ENCODE results near the gene CFAP68.
A peak's percentile ranks its signal among the peaks of the same experiment; 100 is the strongest.

CFAP68 gene

GRCh38 chr11:111870113-111870512 lies 9.2 kb upstream of the CFAP68 start:
- Histone ChIP-seq H4K8ac (ENCODE audit: low read length) (no peak overlapping the region), H2AFZ (ENCODE audit: low read depth, low read length) (no peak overlapping the region), H2AK5ac (ENCODE audit: low read length, severe bottlenecking) (no peak overlapping the region), H3K4ac (ENCODE audit: low read depth in 1 of 2, low read length in 2 of 2) (no peak overlapping the region), H3K4me3 (ENCODE audit: insufficient read depth in 1 of 2, low read depth in 1 of 2, low read length in 2 of 2) (peak overlapping the region in 1 of 2 experiments; percentile 94), H3K23ac (ENCODE audit: low read length in 2 of 2) (no peak overlapping the region), H3K18ac (ENCODE audit: low read depth in 1 of 2, low read length in 2 of 2) (no peak overlapping the region), H3K4me1 (ENCODE audit: control insufficient read depth, insufficient read depth, low read depth, low read length) (peaks cover 3% of the 10 kb centered on the region), H3K4me2 (ENCODE audit: low read length, poor library complexity, severe bottlenecking) (no peak overlapping the region), H3K14ac (ENCODE audit: low read length in 2 of 2) (no peak overlapping the region), H3K27ac (ENCODE audit: low read length, poor library complexity, severe bottlenecking) (no peak overlapping the region), H3K79me1 (replicated peaks; ENCODE audit: low read length, poor library complexity, severe bottlenecking) (peaks cover 12% of the 10 kb centered on the region), H2BK5ac (ENCODE audit: low read depth, low read length, poor library complexity, severe bottlenecking) (no peak overlapping the region), H2BK15ac (ENCODE audit: low read depth, poor library complexity, severe bottlenecking) (no peak overlapping the region), H3K9me3 (ENCODE audit: control insufficient read depth, low read length) (no peaks in the 10 kb centered on the region), H2BK12ac (ENCODE audit: low read length in 2 of 2) (no peak overlapping the region), H3K27me3 (ENCODE audit: control insufficient read depth in 1 of 2, insufficient read depth in 1 of 2, low read length in 2 of 2) (no peaks in the 10 kb centered on the region), H2BK120ac (ENCODE audit: low read depth, low read length) (no peak overlapping the region), H4K91ac (ENCODE audit: low read length) (no peak overlapping the region), H3K9ac (ENCODE audit: low read length) (peak overlapping the region; percentile 92), H3K36me3 (ENCODE audit: control insufficient read depth in 1 of 2, insufficient read depth in 2 of 2, low read depth in 1 of 2, low read length in 2 of 2) (peaks cover 7 to 40% of the 10 kb centered on the region in 2 experiments)
- WGBS: 100% methylated on average over 1 of the region's 1 CpG
- no peak for DNase-seq

- Histone ChIP-seq H4K91ac (ENCODE audit: low read length) (no peak overlapping the region), H3K79me1 (replicated peaks; ENCODE audit: low read length, poor library complexity, severe bottlenecking) (peaks cover 12% of the 10 kb centered on the region), H3K14ac (ENCODE audit: low read length in 2 of 2) (no peak overlapping the region), H3K4me3 (ENCODE audit: insufficient read depth in 1 of 2, low read depth in 1 of 2, low read length in 2 of 2) (peak overlapping the region in 1 of 2 experiments; percentile 94), H3K23ac (ENCODE audit: low read length in 2 of 2) (no peak overlapping the region), H3K9me3 (ENCODE audit: control insufficient read depth, low read length) (no peaks in the 10 kb centered on the region), H3K27me3 (ENCODE audit: control insufficient read depth in 1 of 2, insufficient read depth in 1 of 2, low read length in 2 of 2) (no peaks in the 10 kb centered on the region), H2BK120ac (ENCODE audit: low read depth, low read length) (no peak overlapping the region), H2BK5ac (ENCODE audit: low read depth, low read length, poor library complexity, severe bottlenecking) (no peak overlapping the region), H3K18ac (ENCODE audit: low read depth in 1 of 2, low read length in 2 of 2) (no peak overlapping the region), H4K8ac (ENCODE audit: low read length) (no peak overlapping the region), H3K36me3 (ENCODE audit: control insufficient read depth in 1 of 2, insufficient read depth in 2 of 2, low read depth in 1 of 2, low read length in 2 of 2) (peaks cover 7 to 40% of the 10 kb centered on the region in 2 experiments), H3K4ac (ENCODE audit: low read depth in 1 of 2, low read length in 2 of 2) (no peak overlapping the region), H2BK12ac (ENCODE audit: low read length in 2 of 2) (no peak overlapping the region), H3K27ac (ENCODE audit: low read length, poor library complexity, severe bottlenecking) (peak overlapping the region; percentile 35), H3K4me2 (ENCODE audit: low read length, poor library complexity, severe bottlenecking) (peak overlapping the region; percentile 77), H2BK15ac (ENCODE audit: low read depth, poor library complexity, severe bottlenecking) (no peak overlapping the region), H2AK5ac (ENCODE audit: low read length, severe bottlenecking) (no peak overlapping the region), H2AFZ (ENCODE audit: low read depth, low read length) (peak overlapping the region; percentile 97), H3K4me1 (ENCODE audit: control insufficient read depth, insufficient read depth, low read depth, low read length) (peaks cover 3% of the 10 kb centered on the region), H3K9ac (ENCODE audit: low read length) (peak overlapping the region; percentile 92)
- no peak for DNase-seq
Measured at GRCh38 chr11:111870522-111870885, 8.8 kb upstream of the CFAP68 start.

GRCh38 chr11:111870886-111871692 lies 8.3 kb upstream of the CFAP68 start, which contains the start of gene ALG9:
ALG9 (minus strand) TSS chr11:111871581; CDS start chr11:111871482, 99 bp downstream.
- H2AK5ac ChIP-seq (ENCODE audit: low read length, severe bottlenecking): no peak within 1 kb of the TSS

GRCh38 chr11:111871693-111872161 lies 7.6 kb upstream of the CFAP68 start:
- Histone ChIP-seq H3K9me3 (ENCODE audit: control insufficient read depth, low read length) (no peaks in the 10 kb centered on the region), H2AFZ (ENCODE audit: low read depth, low read length) (peak overlapping the region; percentile 96), H3K4me2 (ENCODE audit: low read length, poor library complexity, severe bottlenecking) (peak overlapping the region; percentile 77), H3K27me3 (ENCODE audit: control insufficient read depth in 1 of 2, insufficient read depth in 1 of 2, low read length in 2 of 2) (no peaks in the 10 kb centered on the region), H4K8ac (ENCODE audit: low read length) (no peak overlapping the region), H3K36me3 (ENCODE audit: control insufficient read depth in 1 of 2, insufficient read depth in 2 of 2, low read depth in 1 of 2, low read length in 2 of 2) (peaks cover 5 to 40% of the 10 kb centered on the region in 2 experiments), H2AK5ac (ENCODE audit: low read length, severe bottlenecking) (no peak overlapping the region), H2BK12ac (ENCODE audit: low read length in 2 of 2) (no peak overlapping the region), H4K91ac (ENCODE audit: low read length) (no peak overlapping the region), H2BK15ac (ENCODE audit: low read depth, poor library complexity, severe bottlenecking) (no peak overlapping the region), H3K27ac (ENCODE audit: low read length, poor library complexity, severe bottlenecking) (no peak overlapping the region), H2BK5ac (ENCODE audit: low read depth, low read length, poor library complexity, severe bottlenecking) (no peak overlapping the region), H3K4me1 (ENCODE audit: control insufficient read depth, insufficient read depth, low read depth, low read length) (peaks cover 3% of the 10 kb centered on the region), H3K9ac (ENCODE audit: low read length) (peak overlapping the region; percentile 92), H3K79me1 (replicated peaks; ENCODE audit: low read length, poor library complexity, severe bottlenecking) (peaks cover 12% of the 10 kb centered on the region), H3K4me3 (ENCODE audit: insufficient read depth in 1 of 2, low read depth in 1 of 2, low read length in 2 of 2) (peak overlapping the region in 1 of 2 experiments; percentile 94), H3K14ac (ENCODE audit: low read length in 2 of 2) (no peak overlapping the region), H3K4ac (ENCODE audit: low read depth in 1 of 2, low read length in 2 of 2) (no peak overlapping the region), H3K23ac (ENCODE audit: low read length in 2 of 2) (no peak overlapping the region), H3K18ac (ENCODE audit: low read depth in 1 of 2, low read length in 2 of 2) (no peak overlapping the region), H2BK120ac (ENCODE audit: low read depth, low read length) (peak overlapping the region; percentile 2)
- WGBS: 100% methylated on average over 1 of the region's 5 CpGs
- DNase-seq: no peak

More at GRCh38 chr11:111870886-111871692, 8.3 kb upstream of the CFAP68 start, which contains the start of gene ALG9:
- H2BK5ac ChIP-seq (ENCODE audit: low read depth, low read length, poor library complexity, severe bottlenecking): peak within 1 kb of the TSS; percentile 93
- H4K91ac ChIP-seq (ENCODE audit: low read length): peak within 1 kb of the TSS; percentile 94
- peak within 1 kb of the TSS; percentile 97 for H2AFZ ChIP-seq (ENCODE audit: low read depth, low read length)
- H3K4ac ChIP-seq (ENCODE audit: low read depth in 1 of 2, low read length in 2 of 2): peak within 1 kb of the TSS; percentile 76 to 95
- H2BK15ac ChIP-seq (ENCODE audit: low read depth, poor library complexity, severe bottlenecking): no peak within 1 kb of the TSS
- H4K8ac ChIP-seq (ENCODE audit: low read length): peak within 1 kb of the TSS; percentile 99
- peaks cover 7 to 40% of the 10 kb centered on the region in 2 experiments for H3K36me3 ChIP-seq (ENCODE audit: control insufficient read depth in 1 of 2, insufficient read depth in 2 of 2, low read depth in 1 of 2, low read length in 2 of 2)
- peak within 1 kb of the TSS; percentile 99 to 100 for H3K18ac ChIP-seq (ENCODE audit: low read depth in 1 of 2, low read length in 2 of 2)
- peak within 1 kb of the TSS in 1 of 2 experiments; percentile 100 for H3K14ac ChIP-seq (ENCODE audit: low read length in 2 of 2)
- under 1% methylated on average over 50 of the region's 51 CpGs for WGBS
- peak within 1 kb of the TSS; percentile 92 for H3K9ac ChIP-seq (ENCODE audit: low read length)
- peak; percentile 89 for DNase-seq
- H3K27ac ChIP-seq (ENCODE audit: low read length, poor library complexity, severe bottlenecking): peak within 1 kb of the TSS; percentile 83
- peak within 1 kb of the TSS; percentile 77 for H3K4me2 ChIP-seq (ENCODE audit: low read length, poor library complexity, severe bottlenecking)
- H3K27me3 ChIP-seq (ENCODE audit: control insufficient read depth in 1 of 2, insufficient read depth in 1 of 2, low read length in 2 of 2): no peaks in the 10 kb centered on the region
- H3K4me3 ChIP-seq (ENCODE audit: insufficient read depth in 1 of 2, low read depth in 1 of 2, low read length in 2 of 2): peak within 1 kb of the TSS; percentile 94 to 98
- H3K4me1 ChIP-seq (ENCODE audit: control insufficient read depth, insufficient read depth, low read depth, low read length): peaks cover 3% of the 10 kb centered on the region
- no peaks in the 10 kb centered on the region for H3K9me3 ChIP-seq (ENCODE audit: control insufficient read depth, low read length)
- H2BK120ac ChIP-seq (ENCODE audit: low read depth, low read length): peak within 1 kb of the TSS; percentile 2
- peak within 1 kb of the TSS in 1 of 2 experiments; percentile 77 for H2BK12ac ChIP-seq (ENCODE audit: low read length in 2 of 2)
- H3K23ac ChIP-seq (ENCODE audit: low read length in 2 of 2): peak within 1 kb of the TSS in 1 of 2 experiments; percentile 85
- H3K79me1 ChIP-seq (replicated peaks; ENCODE audit: low read length, poor library complexity, severe bottlenecking): peaks cover 12% of the 10 kb centered on the region

Measured in mesenchymal stem cell (in vitro differentiated cells and primary cell).